Stimulated activated CD8-positive, alpha-beta memory T cell treated with anti-CD3 and anti-CD28 coated beads, Interleukin-7, amount 100 ng/mL, for 24 hours (primary cell): ENCODE results near the gene SKI.

Experiments used
- DNase-seq: peaks from one replicate; pipeline ENCODE4 v3.0.0-alpha.2; 2020; ENCODE audit warnings: low read depth

Gene SKI

DNA sequence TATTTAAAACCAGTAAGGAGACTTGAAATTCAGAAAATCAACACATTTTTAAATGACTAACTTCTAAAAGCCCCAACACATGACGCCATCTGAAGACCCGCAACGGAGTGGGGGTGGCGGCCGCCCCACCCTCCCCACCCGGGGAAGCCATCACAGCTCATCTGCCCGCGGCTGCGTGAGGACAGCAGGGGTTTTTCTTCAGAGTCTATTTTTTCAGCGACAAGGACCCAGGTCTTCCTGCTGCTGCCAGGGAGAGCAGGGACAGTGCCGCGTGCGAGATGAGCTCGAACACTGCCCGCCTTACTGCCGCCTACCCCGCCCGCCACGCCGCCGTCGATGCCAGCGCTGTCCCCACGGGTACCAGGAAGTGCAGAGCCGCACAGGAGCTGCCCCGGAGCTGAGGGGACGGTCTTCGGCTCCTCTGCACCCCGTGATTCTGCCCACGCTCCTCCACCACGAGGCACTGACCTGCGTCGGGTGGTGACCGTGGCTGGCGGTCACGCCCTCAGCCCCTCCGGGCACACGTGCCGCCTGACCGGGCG, 79.0 kb downstream of the SKI start:
- no peak for DNase-seq

DNA sequence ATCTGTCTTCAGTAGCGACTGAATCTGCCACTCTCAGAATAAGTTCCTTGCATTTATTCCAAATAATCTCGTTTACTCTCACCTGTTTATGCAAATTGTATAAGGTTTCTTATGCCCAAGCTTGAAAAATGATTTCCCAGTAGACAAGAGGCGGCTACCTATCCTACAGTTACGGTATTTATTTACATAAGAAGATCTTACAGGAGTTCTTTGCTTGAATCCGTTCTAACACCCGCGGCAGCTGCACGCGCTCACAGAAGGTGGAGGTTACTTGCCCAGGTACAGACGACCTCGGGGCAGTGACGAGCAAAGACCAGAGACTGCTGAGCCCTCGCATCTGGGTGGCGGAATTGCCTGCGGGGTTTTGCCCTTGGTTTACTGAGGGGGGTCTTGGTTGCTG, 79.9 kb downstream of the SKI start:
- DNase-seq, result no peak

- DNase-seq, result no peak
Measured at GRCh38 chr1:2308844-2309243, 80.7 kb downstream of the SKI start.

DNA sequence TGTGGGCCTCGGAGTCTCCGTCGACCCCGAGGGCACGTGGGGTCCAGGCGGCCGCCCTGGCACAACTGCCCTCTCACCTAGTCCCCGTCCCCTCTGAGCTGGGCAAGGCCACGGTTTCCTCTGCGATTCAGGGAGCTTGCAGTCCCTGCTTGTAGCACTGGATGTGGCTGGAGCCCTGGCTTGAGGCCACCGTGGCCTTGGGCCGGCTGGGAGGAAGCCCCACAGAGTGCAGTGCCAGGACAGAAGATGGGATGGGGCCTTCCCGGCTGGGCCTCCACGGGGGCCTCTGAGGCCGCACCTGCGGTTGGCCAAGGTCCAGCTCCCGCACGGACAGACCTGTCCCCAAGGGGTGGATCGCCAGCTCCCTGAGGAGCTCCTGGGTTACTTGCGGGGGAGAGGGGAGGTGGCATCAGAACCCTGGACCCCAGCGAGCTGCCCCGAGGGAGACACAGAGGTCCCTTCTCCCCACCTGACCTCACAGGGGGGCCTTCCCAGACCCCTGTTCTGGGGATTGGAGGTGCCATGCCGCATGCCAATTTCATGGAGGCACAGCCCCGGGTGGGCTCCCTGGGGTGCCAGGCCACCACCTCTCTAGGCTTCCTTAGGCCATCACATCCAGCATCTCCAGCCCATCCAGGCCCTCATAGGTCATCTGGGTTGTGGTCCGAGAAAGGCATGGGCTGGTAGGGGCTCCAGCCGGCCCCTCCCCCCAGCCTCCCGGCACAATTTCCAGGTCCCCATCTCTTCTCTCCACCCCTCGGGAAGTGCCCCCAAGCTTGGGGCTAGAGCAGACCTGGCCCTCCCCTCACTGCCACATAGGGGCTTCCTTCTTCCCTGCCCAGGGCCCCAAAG, 82.4 kb downstream of the SKI start:
- DNase-seq, result no peak

DNA sequence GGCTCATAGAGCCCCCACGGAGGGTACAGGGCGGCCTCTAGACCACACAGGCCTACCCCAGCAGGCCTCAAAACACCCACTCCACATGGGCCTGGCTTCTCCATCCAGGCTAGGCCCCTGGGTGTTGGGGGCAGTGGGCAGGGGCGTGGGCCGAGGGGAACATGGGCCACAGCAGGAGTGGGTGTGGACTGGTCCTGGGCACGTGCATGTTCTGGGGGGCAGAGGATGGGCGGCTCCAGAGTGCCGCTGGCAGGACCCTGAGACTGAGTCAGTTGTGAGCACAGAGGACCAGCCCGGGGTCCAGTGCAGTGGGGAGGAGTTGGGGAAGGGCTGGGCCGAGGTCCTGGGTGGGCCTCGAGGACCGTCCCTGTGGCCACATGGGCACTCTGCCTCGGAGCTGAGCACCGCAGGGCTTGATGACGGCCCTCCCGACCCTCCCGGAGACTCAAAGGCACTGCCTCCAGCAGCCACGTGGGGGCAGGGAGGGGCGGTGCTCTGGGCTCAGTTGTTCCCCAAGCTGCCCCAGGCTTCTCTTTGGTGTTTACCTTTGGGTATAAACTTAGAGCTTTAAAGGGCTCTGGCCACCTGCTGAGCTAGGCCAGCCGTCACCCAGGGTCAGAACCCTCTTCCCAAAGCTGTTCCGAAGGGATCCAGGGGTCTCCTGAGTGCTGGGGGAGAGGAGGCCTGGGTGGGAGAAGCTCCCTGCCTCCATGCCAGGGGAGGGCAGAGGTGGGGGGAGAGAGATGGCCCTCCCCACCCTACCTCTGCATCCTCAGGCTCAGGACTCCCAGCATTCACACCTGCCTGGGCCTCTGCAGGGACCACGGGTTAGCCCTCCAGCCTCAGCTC, 83.3 kb downstream of the SKI start:
- DNase-seq, result peak; percentile 41

DNA sequence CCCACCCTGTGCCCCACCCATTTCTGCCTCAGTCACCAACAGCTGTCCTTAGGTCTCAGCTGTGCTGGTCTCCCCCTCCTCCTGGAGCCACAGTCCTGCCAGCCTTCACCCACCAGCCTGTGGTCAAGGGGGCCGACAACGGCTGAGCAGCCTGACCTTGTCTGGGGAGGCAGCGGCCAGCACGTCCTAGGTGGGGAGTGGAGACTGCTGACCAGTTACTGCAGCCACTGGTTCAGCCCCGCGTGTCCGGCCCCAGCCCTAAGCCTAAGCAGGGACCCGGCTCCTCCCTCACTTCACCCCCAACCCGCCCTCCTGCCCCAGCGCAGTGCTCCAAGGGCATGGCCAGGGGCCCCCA, 84.0 kb downstream of the SKI start:
- no peak for DNase-seq

- DNase-seq, result no peak
Measured at GRCh38 chr1:2312515-2313301, 84.6 kb downstream of the SKI start.

DNA sequence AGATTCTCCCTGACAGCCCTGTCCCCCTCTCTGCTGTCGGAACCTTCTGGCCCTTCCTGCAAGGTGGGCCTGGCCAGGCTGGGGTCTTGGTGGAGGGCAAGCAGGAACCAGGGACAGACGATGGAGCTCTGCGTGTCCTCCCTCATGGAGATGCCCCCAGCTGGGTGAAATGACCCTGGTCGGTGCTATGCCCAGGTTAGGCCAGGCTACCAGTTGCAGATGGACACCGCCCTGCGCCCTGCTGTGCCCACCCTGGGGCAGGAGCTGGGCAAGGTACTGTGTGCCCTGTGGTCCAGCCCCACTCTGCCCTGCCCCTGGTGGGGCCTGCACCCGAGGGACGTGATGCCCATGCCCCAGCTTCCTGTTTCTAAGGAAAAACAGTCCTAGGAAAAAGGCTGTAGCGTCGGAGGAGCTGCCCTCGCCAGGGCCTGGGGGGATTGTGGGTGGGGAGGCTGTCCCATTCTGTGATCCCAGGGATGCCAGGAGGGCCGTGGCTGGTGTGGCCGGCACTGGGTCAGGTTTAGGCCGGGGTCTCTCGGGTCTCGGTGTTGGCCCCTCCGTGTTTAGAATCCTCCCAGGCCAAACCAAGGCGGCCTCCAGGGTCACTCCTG, 85.6 kb downstream of the SKI start:
- DNase-seq, result no peak

DNA sequence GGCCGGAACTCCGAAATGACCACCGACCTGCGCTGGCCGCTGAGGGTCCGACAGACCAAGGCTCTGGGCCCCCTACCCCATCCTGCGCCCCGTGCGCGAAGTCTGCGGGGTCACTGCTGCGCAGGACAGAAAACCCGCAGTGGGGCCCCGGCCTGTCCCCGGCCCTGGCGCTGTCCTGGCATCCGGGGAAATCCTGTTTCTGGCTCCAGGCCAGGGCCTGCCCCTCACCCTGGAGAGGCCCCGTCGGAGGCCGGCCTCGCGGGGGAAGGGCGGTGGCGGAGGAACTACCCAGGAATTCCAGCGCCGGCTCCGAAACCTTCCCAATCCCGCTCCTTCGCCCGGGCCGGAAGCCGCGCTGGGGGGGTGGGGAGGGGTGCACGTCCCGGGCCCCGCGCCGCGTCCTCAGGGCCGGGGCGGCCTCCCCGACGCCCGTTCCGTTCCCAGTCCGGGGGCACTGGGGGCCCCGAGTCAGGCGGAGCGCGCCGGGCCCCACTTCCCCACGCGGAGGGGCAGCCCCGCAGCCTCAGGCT, 86.2 kb downstream of the SKI start:
- no peak for DNase-seq

DNA sequence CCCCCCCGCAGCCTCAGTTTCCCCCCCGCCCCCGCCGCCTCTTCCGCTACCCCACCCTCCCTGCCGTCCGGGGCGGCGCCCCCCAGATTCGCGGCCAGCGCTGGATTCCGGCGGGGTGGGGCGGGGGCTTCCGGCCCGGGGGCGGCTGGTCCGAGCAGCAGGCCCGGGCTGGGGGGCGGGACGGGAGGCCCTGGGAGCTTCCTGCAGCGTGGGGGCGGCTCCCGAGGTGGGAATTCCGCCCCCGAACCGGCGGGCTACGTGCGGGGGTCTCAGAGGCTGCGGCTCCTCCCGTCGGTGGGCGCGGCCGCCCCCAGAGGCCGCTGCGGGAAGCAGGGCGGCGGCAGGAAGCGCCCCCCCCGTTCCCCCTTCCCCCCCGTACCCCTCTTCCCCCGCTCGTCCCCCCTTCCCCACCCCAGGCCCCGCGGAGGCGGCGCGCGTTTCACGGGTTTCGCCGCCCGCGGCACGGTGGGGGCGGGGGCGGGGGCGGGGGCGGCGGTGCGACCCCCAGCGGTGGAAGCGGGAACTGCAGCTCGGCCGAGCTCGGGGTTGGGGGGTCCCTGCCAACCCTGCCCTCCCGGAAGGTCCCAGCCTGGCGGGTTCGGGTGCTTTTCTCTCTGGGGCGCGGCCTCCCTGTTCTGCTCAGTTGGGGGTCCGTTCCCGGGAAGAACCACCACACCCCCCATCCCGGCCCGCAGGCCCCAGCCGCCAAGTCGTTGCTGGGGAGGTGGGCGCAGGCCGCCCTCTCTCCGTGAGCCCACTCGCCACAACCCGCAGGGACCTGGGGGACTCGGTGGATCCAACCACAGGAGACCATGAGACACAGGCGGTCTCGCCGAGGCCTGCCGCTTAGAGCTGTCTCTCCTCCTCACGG, 86.9 kb downstream of the SKI start:
- no peak for DNase-seq

- DNase-seq, result no peak
Measured at GRCh38 chr1:2315674-2316450, 87.7 kb downstream of the SKI start.

DNA sequence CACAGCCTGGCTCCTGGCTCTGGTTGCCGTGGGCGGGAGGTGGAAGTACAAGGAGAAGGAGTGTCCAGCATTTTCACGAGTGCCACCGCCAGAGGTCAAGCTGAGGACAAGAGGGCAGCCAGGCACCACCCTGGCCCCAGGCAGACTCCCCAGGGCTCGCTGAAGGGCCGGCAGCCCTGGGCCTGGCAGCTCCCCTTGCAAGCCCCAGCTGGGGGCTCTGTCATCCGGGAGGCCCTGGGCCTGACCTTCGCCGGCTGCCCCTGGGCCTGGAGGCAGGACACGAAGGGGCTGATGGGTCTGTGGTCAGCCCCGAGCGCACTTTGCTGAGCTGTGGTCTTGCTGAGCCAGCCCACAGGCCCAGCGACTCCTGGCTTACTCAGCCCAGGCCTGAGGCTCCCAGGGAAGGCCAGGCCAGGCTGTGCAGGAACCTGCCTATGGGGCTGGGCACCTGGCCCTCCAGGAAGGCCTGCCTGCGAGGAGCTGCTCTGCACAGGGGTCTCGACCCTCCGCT, 88.4 kb downstream of the SKI start:
- DNase-seq, result no peak

- DNase-seq, result no peak
Measured at GRCh38 chr1:2317230-2318065, 89.3 kb downstream of the SKI start.

- DNase-seq, result no peak
Measured at GRCh38 chr1:2318314-2319278, 90.5 kb downstream of the SKI start.

DNA sequence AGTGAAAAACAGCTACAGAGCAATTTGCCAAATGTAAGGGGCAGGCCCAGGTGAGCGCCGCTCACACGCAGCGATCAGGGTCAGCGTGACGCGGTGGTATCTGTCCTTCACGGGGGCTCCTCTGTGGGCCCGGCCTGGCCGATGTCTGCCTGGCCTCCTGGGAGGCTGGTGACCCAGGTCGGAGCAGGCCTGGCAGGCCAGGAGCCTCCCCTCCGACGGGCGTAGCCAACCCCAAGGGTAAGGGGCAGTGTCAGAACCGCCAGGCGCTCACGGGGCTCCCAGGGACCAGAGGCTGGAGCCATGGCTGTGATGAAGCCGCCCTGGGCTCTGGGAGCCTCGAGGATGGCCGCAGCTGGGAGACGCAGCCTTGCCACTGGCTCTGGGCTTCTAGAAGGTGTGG, 91.2 kb downstream of the SKI start:
- DNase-seq, result no peak

GRCh38 chr1:2320006-2320405, 91.9 kb downstream of the SKI start:
- no peak for DNase-seq
